ENCODE results near the gene LRRC10.
"Not testable (repeated sequence)": the region's sequence is repeated elsewhere in the genome, so short reads cannot be mapped to it uniquely, and the experiment has no call there.

Gene LRRC10

GRCh38 chr12:69616025-69616424, 5.3 kb upstream of the LRRC10 start:
- no peak overlapping the region for H3K27ac ChIP-seq
- no peaks in the 10 kb centered on the region for H3K27me3 ChIP-seq
- H3K9me3 ChIP-seq: no peaks in the 10 kb centered on the region
- H3K36me3 ChIP-seq: no peaks in the 10 kb centered on the region
- no peaks in the 10 kb centered on the region for H3K4me1 ChIP-seq (ENCODE audit: control insufficient read depth in 1 of 2, insufficient read depth in 1 of 2, low read depth in 1 of 2, low read length in 1 of 2)
- H3K4me3 ChIP-seq (ENCODE audit: low read depth in 1 of 2, low read length in 1 of 2): no peak overlapping the region
- no peak for TF ChIP-seq CTCF (IDR thresholded peaks at IDR 0.05)

DNA sequence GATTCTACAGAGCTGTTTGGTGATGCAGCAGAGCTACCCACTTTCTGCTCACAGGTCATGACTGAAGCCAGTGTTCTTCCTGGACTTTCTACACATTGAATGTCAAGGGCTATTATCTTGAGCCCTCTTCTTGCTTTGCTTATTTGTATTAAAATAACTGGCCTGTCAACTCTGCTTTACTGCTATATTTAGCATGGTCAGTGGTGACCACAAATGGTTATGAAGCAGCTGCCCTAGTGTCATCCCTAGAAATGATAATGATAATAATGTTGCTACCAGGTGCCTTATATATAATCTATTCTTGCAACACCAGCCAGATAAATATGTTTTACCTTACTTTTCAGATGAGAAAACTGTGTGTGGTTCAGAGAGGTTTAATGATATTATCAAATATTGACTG, 2.6 kb upstream of the LRRC10 start:
- Histone ChIP-seq H3K36me3 (no peaks in the 10 kb centered on the region), H3K27ac (no peak overlapping the region), H3K4me1 (ENCODE audit: control insufficient read depth in 1 of 2, insufficient read depth in 1 of 2, low read depth in 1 of 2, low read length in 1 of 2) (no peaks in the 10 kb centered on the region), H3K9me3 (no peaks in the 10 kb centered on the region), H3K27me3 (no peaks in the 10 kb centered on the region), H3K4me3 (ENCODE audit: low read depth in 1 of 2, low read length in 1 of 2) (no peak overlapping the region)
- no peak for TF ChIP-seq CTCF (IDR thresholded peaks at IDR 0.05)

GRCh38 chr12:69610126-69610525, 581 bp downstream of the LRRC10 start:
- no peak overlapping the region for H3K27ac ChIP-seq
- H3K27me3 ChIP-seq: no peaks in the 10 kb centered on the region
- H3K4me1 ChIP-seq (ENCODE audit: control insufficient read depth in 1 of 2, insufficient read depth in 1 of 2, low read depth in 1 of 2, low read length in 1 of 2): peaks cover 0 to 4% of the 10 kb centered on the region in 2 experiments
- no peaks in the 10 kb centered on the region for H3K9me3 ChIP-seq
- TF ChIP-seq CTCF (IDR thresholded peaks at IDR 0.05): no peak
- no peak overlapping the region for H3K4me3 ChIP-seq (ENCODE audit: low read depth in 1 of 2, low read length in 1 of 2)
- no peaks in the 10 kb centered on the region for H3K36me3 ChIP-seq

GRCh38 chr12:69608114-69608513, 2.6 kb downstream of the LRRC10 start:
- no peak for TF ChIP-seq CTCF (IDR thresholded peaks at IDR 0.05)
- no peak overlapping the region for H3K4me3 ChIP-seq (ENCODE audit: low read depth in 1 of 2, low read length in 1 of 2)
- H3K27ac ChIP-seq: no peak overlapping the region
- H3K36me3 ChIP-seq: no peaks in the 10 kb centered on the region
- no peaks in the 10 kb centered on the region for H3K9me3 ChIP-seq
- H3K4me1 ChIP-seq (ENCODE audit: control insufficient read depth in 1 of 2, insufficient read depth in 1 of 2, low read depth in 1 of 2, low read length in 1 of 2): peaks cover 0 to 4% of the 10 kb centered on the region in 2 experiments
- no peaks in the 10 kb centered on the region for H3K27me3 ChIP-seq

- not testable (repeated sequence) for H3K27ac ChIP-seq; H3K4me3 ChIP-seq (ENCODE audit: low read depth in 1 of 2, low read length in 1 of 2); H3K4me1 ChIP-seq (ENCODE audit: control insufficient read depth in 1 of 2, insufficient read depth in 1 of 2, low read depth in 1 of 2, low read length in 1 of 2); H3K27me3 ChIP-seq; H3K9me3 ChIP-seq
- H3K36me3 ChIP-seq: peaks cover 24% of the 10 kb centered on the region
Measured at GRCh38 chr12:69604275-69604674, 6.4 kb downstream of the LRRC10 start.

GRCh38 chr12:69603556-69603955, 7.2 kb downstream of the LRRC10 start:
- H3K4me3 ChIP-seq (ENCODE audit: low read depth in 1 of 2, low read length in 1 of 2); H3K4me1 ChIP-seq (ENCODE audit: control insufficient read depth in 1 of 2, insufficient read depth in 1 of 2, low read depth in 1 of 2, low read length in 1 of 2); H3K27ac ChIP-seq; H3K27me3 ChIP-seq; H3K9me3 ChIP-seq: not testable (repeated sequence)
- H3K36me3 ChIP-seq: peaks cover 31% of the 10 kb centered on the region

- H3K4me1 ChIP-seq (ENCODE audit: control insufficient read depth in 1 of 2, insufficient read depth in 1 of 2, low read depth in 1 of 2, low read length in 1 of 2): peaks cover 0 to under 1% of the 10 kb centered on the region in 2 experiments
- peaks cover 37% of the 10 kb centered on the region for H3K36me3 ChIP-seq
- no peaks in the 10 kb centered on the region for H3K9me3 ChIP-seq
- no peak overlapping the region for H3K27ac ChIP-seq
- no peak for TF ChIP-seq CTCF (IDR thresholded peaks at IDR 0.05)
- H3K27me3 ChIP-seq: no peaks in the 10 kb centered on the region
- H3K4me3 ChIP-seq (ENCODE audit: low read depth in 1 of 2, low read length in 1 of 2): no peak overlapping the region
Measured at GRCh38 chr12:69602954-69603353, 7.8 kb downstream of the LRRC10 start.

Measured in neutrophil (primary cell).